Right atrium auricular region (tissue), 2 donors: ENCODE data around the gene TAF1A. TPM values are rescaled to one million over a fixed set of nuclear protein-coding genes. Genes with fewer than 3 reads are reported as not detected.

Source experiments
- DNase-seq: peaks from one replicate; pipeline ENCODE4 v3.0.0-alpha.2; 2019; ENCODE audit warnings: low spot score
- H3K27ac ChIP-seq, 2 donors: fragments of 200-600 bp; sonication (generic); 1 replicate in 1 of 2; 2 replicates in 1 of 2; pipeline ENCODE4 v1.5.1; 2016 to 2019
- H3K27me3 ChIP-seq, 2 donors: fragments of 200-600 bp; sonication (generic); one replicate each; pipeline versions ENCODE4 v1.5.1 to v1.6.0; 2017 to 2019
- H3K36me3 ChIP-seq: fragments of 200-600 bp; sonication (generic); one replicate; pipeline ENCODE4 v1.5.1; 2016
- H3K4me1 ChIP-seq, 2 donors: fragments of 200-600 bp; sonication (generic); one replicate each; pipeline versions ENCODE4 v1.5.1 to v1.6.0; 2017 to 2019
- H3K4me3 ChIP-seq, 2 donors: fragments of 200-600 bp; sonication (generic); 1 replicate in 1 of 2; 2 replicates in 1 of 2; pipeline ENCODE4 v1.5.1; 2017 to 2019; ENCODE audit warnings: mild to moderate bottlenecking in 1 of 2, moderate library complexity in 1 of 2
- H3K9me3 ChIP-seq, 2 donors: fragments of 200-600 bp; sonication (generic); one replicate each; pipeline ENCODE4 v1.5.1; 2019
- CTCF ChIP-seq, 2 donors: fragments of 200-600 bp; sonication (generic); IDR thresholded peaks; one replicate each; pipeline ENCODE4 v1.5.1; 2019; ENCODE audit warnings: antibody characterized with exemption in 2 of 2
- total RNA-seq, 2 donors: library from RNA; depleted of rRNA; stranded (reverse); fragments of >200 nt; gene quantifications; one replicate each; pipeline ENCODE4 v1.1.0, GENCODE V29; 2016

Gene TAF1A
- 1 to 10 TPM; 1.3 to 2.7 TPM for total RNA-seq

DNA sequence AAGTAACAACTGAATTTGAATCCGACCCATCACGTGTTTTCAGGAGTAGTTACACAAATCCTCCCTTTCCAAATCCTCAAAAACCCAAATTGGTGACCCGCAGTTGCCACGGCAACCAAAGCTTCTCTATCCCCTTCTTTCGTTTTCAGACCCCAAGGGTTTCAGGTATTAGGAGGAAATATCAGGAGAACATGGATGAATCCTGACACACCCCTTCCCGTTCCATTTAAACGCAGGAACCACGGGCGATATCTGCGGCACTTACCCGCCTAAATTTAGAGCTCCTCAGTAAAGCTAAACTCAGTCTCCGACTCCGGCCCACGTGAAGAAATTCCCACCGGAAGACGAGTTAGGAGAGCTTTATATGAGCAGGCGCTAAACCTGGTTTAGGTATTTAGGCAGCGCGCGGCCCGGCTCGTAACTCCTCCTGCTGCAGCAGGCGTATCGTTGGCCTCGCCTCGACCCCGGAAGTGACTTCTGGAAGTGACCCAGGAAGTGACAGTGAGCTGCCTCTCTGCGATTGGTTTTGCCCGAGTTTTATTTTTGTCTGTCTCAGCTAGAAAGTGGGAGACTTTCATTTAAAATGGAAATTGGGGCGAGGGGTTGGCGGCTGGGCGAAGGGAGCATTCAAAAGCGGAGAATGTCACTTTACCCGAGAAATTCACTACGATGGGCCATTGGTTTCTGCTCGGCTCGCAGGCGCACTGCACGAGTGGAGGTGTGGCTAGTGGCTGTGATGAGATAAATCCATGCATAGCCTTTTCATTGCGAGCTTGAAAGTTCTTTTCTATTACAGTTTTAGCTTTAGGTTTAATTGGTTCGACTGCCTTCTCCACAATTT is at the start of gene TAF1A:
Gene TAF1A (minus strand): TSS at position 472 of the 841 bp plus-strand sequence.
- no peaks in the 10 kb centered on the region for H3K27me3 ChIP-seq

DNA sequence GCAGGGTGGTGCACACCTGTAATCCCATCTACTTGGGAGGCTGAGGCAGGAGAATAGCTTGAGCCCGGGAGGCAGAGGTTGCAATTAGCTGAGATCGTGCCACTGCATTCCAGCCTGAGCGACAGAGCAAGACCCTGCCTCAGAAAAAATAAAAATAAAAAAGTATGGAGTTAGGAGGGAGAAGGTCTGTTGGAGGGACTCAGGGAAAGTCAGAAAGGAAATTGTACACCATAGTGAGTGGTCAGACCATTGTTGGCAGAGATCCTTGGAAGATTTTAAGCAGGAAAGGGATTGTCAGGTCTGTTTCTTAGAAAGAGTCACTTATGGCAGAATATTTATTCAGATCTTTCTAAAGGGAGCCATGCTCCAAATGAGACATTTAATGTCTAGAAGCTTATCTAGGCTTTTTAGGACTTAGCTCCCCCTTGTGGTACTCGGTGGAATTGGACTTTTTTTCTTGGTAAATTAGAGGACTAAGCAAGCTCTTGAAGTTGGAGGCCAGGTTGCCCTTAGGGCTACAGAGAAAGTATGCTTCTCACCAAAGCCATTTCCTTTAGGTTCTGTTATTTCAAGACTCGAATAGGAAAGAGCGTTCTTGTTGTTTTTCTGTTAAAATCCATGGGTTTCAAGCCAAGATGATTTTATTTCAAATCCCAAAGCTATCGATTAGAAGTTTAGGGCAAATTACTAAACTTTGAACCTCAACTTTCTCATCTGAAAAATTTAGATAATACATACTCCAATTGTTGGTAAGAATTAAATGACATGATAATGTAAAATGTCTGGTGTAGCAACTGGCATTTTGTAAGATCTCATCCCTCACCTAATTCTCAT is 44.7 kb upstream of the TAF1A start:
- no peaks in the 10 kb centered on the region for H3K4me1 ChIP-seq
- TF ChIP-seq CTCF (IDR thresholded peaks at IDR 0.05) = peak; percentile 78 to 91
- H3K9me3 ChIP-seq = no peaks in the 10 kb centered on the region
- no peak for DNase-seq
- no peak overlapping the region for H3K4me3 ChIP-seq
- no peak overlapping the region for H3K27ac ChIP-seq
- no peaks in the 10 kb centered on the region for H3K27me3 ChIP-seq
- peaks cover 34% of the 10 kb centered on the region for H3K36me3 ChIP-seq

More for the DNA sequence above, at the start of gene TAF1A:
- peaks cover 0 to 21% of the 10 kb centered on the region in 2 donors for H3K4me1 ChIP-seq
- H3K36me3 ChIP-seq = no peaks in the 10 kb centered on the region
- no peaks in the 10 kb centered on the region for H3K9me3 ChIP-seq
- peak within 1 kb of the TSS; percentile 67 to 85 for H3K27ac ChIP-seq
- no peak for TF ChIP-seq CTCF (IDR thresholded peaks at IDR 0.05)
- peak within 1 kb of the TSS; percentile 57 to 69 for H3K4me3 ChIP-seq
- peak; percentile 90 for DNase-seq

- Histone ChIP-seq H3K27me3 (no peaks in the 10 kb centered on the region), H3K9me3 (no peaks in the 10 kb centered on the region), H3K36me3 (peaks cover 46% of the 10 kb centered on the region), H3K4me3 (no peak overlapping the region), H3K27ac (no peak overlapping the region), H3K4me1 (no peaks in the 10 kb centered on the region)
- TF ChIP-seq CTCF (IDR thresholded peaks at IDR 0.05) = no peak
- DNase-seq = no peak
Observed at GRCh38 chr1:222632749-222633148, 43.0 kb upstream of the TAF1A start.

- no peaks in the 10 kb centered on the region for H3K4me1 ChIP-seq
- no peak overlapping the region for H3K27ac ChIP-seq
- H3K4me3 ChIP-seq = no peak overlapping the region
- peaks cover 55% of the 10 kb centered on the region for H3K36me3 ChIP-seq
- TF ChIP-seq CTCF (IDR thresholded peaks at IDR 0.05) = no peak
- H3K9me3 ChIP-seq = no peaks in the 10 kb centered on the region
- H3K27me3 ChIP-seq = no peaks in the 10 kb centered on the region
- no peak for DNase-seq
Observed at GRCh38 chr1:222631611-222632208, 42.0 kb upstream of the TAF1A start.

DNA sequence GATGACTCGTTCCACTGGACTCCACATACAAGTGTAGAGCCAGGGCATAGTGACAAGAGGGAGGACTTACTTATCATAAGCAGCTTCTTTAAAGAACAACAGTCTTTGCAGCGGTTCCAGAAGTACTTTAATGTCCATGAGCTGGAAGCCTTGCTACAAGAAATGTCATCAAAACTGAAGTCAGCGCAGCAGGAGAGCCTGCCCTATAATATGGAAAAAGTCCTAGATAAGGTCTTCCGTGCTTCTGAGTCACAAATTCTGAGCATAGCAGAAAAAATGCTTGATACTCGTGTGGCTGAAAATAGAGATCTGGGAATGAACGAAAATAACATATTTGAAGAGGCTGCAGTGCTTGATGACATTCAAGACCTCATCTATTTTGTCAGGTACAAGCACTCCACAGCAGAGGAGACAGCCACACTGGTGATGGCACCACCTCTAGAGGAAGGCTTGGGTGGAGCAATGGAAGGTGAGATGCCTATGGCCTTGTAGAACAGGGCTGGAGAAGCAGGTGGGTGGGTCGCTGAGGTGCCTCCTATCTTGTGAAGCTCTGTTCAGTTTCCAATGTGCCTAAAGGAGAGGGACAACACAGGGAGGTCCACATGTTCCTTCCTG is 40.3 kb upstream of the TAF1A start:
- no peak for TF ChIP-seq CTCF (IDR thresholded peaks at IDR 0.05)
- Histone ChIP-seq H3K36me3 (peaks cover 53% of the 10 kb centered on the region), H3K4me3 (no peak overlapping the region), H3K4me1 (no peaks in the 10 kb centered on the region), H3K27me3 (no peaks in the 10 kb centered on the region), H3K27ac (peak overlapping the region in 1 of 2 donors; percentile 30), H3K9me3 (no peaks in the 10 kb centered on the region)
- DNase-seq = no peak
